22Rv1 (cell line): Measurements from ENCODE around the gene DNAJC12.
A peak's percentile ranks its signal among the peaks of the same experiment; 100 is the strongest.
"Not testable (repeated sequence)": the region's sequence is repeated elsewhere in the genome, so short reads cannot be mapped to it uniquely, and the experiment has no call there.

Source experiments
- H3K27ac ChIP-seq: fragments of 450-650 bp; 2 replicates; pipeline ENCODE4 v1.5.1; 2017
- CTCF ChIP-seq: fragments of 450-650 bp; IDR thresholded peaks from 2 replicates; pipeline ENCODE4 v1.5.1; 2017; ENCODE audit warnings: mild to moderate bottlenecking
- ZFX ChIP-seq: fragments of 450-650 bp; IDR thresholded peaks from 2 replicates; pipeline ENCODE4 v1.6.1; 2017; ENCODE audit warnings: antibody characterized with exemption, borderline replicate concordance

Gene DNAJC12

GRCh38 chr10:67783606-67784294, 54.2 kb downstream of the DNAJC12 start:
- TF ChIP-seq CTCF (no peak), ZFX (no peak)
- no peak overlapping the region for H3K27ac ChIP-seq

GRCh38 chr10:67782530-67782929, 55.5 kb downstream of the DNAJC12 start:
- H3K27ac ChIP-seq = no peak overlapping the region
- no peak for TF ChIP-seq ZFX
- no peak for TF ChIP-seq CTCF

- TF ChIP-seq CTCF (no peak), ZFX (no peak)
- H3K27ac ChIP-seq = no peak overlapping the region
Observed at GRCh38 chr10:67780759-67781538, 57.0 kb downstream of the DNAJC12 start.

GRCh38 chr10:67780204-67780621, 57.8 kb downstream of the DNAJC12 start:
- peak; percentile 40 for TF ChIP-seq CTCF
- H3K27ac ChIP-seq = not testable (repeated sequence)

- TF ChIP-seq ZFX = no peak
- TF ChIP-seq CTCF = peak; percentile 86
- no peak overlapping the region for H3K27ac ChIP-seq
Observed at GRCh38 chr10:67779465-67780203, 58.4 kb downstream of the DNAJC12 start.

GRCh38 chr10:67776371-67776770, 61.6 kb downstream of the DNAJC12 start:
- no peak for TF ChIP-seq ZFX
- TF ChIP-seq CTCF = no peak
- no peak overlapping the region for H3K27ac ChIP-seq
